ENCODE results near the gene STAT6. TPM values are rescaled to one million over a fixed set of nuclear protein-coding genes. Genes with fewer than 3 reads are reported as not detected.

STAT6 gene
- polyA plus RNA-seq, 2 of the 4 experiments (the other 2 are of a cell fraction) = 58.8 to 59.0 TPM

- ATAC-seq (peak; percentile 4 to 30; a peak in 3 of 6 replicates), FAIRE-seq (no peak), DNase-seq (ENCODE audit: low read depth in 1 of 2, low spot score in 1 of 2) (peak; percentile 74 to 77)
- H3K4me3 ChIP-seq = peak overlapping the region; percentile 89
- WGBS (ENCODE audit: missing lambda C conversion rate) = 1% methylated on average over 14 of the region's 14 CpGs
- CTCF ChIA-PET = interaction anchor here (0.8 to 18.3 kb wide), 7 partner anchors 11 to 654 kb away, joined by 3 to 330 read pairs (median 4); partner anchors contain the start of gene STAT6
- POLR2A ChIA-PET = interaction anchor here (0.7 to 6.8 kb wide), 3 partner anchors 8 to 318 kb away, joined by 3 to 143 read pairs (median 63); partner anchors contain the start of genes NEMP1 and STAT6
- H3K4me2 ChIP-seq = peak overlapping the region; percentile 99
- no peaks in the 10 kb centered on the region for H3K9me3 ChIP-seq
- H3K4me1 ChIP-seq = peaks cover 19% of the 10 kb centered on the region
- H3K27ac ChIP-seq = peak overlapping the region; percentile 96 to 100
- TF ChIP-seq TP53 (CRISPR knock-in tag; IDR thresholded peaks at IDR 0.05) = 0 out of 2 replicates have a peak, but pooled peaks have one; percentile 19
- TF ChIP-seq CTCF (IDR thresholded peaks at IDR 0.05) = peak; percentile 58
- no peak for TF ChIP-seq PBX3 (IDR thresholded peaks at IDR 0.05)
- peak in 1 of 2 experiments; percentile 5; a peak in 1 of 5 replicates for TF ChIP-seq RAD21 (conservative IDR thresholded peaks at IDR 0.05 in 1 of 2, IDR thresholded peaks at IDR 0.05 in 1 of 2)
- TF ChIP-seq PHF8 (IDR thresholded peaks at IDR 0.05; ENCODE audit: borderline replicate concordance, low read depth) = 0 out of 2 replicates have a peak, but pooled peaks have one; percentile 15
Observed at GRCh38 chr12:57086493-57087009, 24.6 kb downstream of the STAT6 start.

- Histone ChIP-seq H3K4me2 (peak overlapping the region; percentile 99), H3K27ac (peak overlapping the region; percentile 96 to 100), H3K4me3 (peak overlapping the region; percentile 89), H3K9me3 (no peaks in the 10 kb centered on the region), H3K4me1 (peaks cover 19% of the 10 kb centered on the region)
- WGBS (ENCODE audit: missing lambda C conversion rate) = 78% methylated on average over 12 of the region's 12 CpGs
- POLR2A ChIA-PET = interaction anchor here (4.4 to 6.8 kb wide), 2 partner anchors 8 to 25 kb away, joined by 63 to 143 read pairs; partner anchors contain the start of genes NEMP1 and STAT6
- FAIRE-seq = no peak
- CTCF ChIA-PET = interaction anchor here (1.0 to 20.9 kb wide), 7 partner anchors 12 to 97 kb away, joined by 3 to 440 read pairs (median 65); partner anchors contain the start of gene STAT6
- no peak for DNase-seq (ENCODE audit: low read depth in 1 of 2, low spot score in 1 of 2)
- TF ChIP-seq SMC3 (IDR thresholded peaks at IDR 0.05) = no peak
- TF ChIP-seq POLR2A (IDR thresholded peaks at IDR 0.05; ENCODE audit: low read length) = no peak
- no peak for TF ChIP-seq KDM5A (IDR thresholded peaks at IDR 0.05)
- no peak for TF ChIP-seq KDM1A (IDR thresholded peaks at IDR 0.05; ENCODE audit: low read depth)
- TF ChIP-seq CEBPB (IDR thresholded peaks at IDR 0.05) = no peak
- TF ChIP-seq RARB (CRISPR knock-in tag; IDR thresholded peaks at IDR 0.05) = no peak
- TF ChIP-seq RCOR1 (IDR thresholded peaks at IDR 0.05; ENCODE audit: low read depth, low read length) = no peak
- TF ChIP-seq NFE2L2 (conservative IDR thresholded peaks at IDR 0.05; ENCODE audit: low read length) = no peak
- no peak for TF ChIP-seq JUNB (IDR thresholded peaks at IDR 0.05)
- TF ChIP-seq RNF2 (IDR thresholded peaks at IDR 0.05; ENCODE audit: borderline replicate concordance, low read depth) = no peak
- TF ChIP-seq CHD4 (IDR thresholded peaks at IDR 0.05; ENCODE audit: borderline replicate concordance) = no peak
- no peak for TF ChIP-seq FOSL2 (IDR thresholded peaks at IDR 0.05)
- no peak for TF ChIP-seq FOSL2 (CRISPR knock-in tag; IDR thresholded peaks at IDR 0.05)
- no peak for TF ChIP-seq CBX8 (IDR thresholded peaks at IDR 0.05)
- TF ChIP-seq CHD2 (IDR thresholded peaks at IDR 0.05; ENCODE audit: low read length, partially characterized antibody) = no peak
- ATAC-seq = no peak
Observed at GRCh38 chr12:57085999-57086492, 25.1 kb downstream of the STAT6 start.

- ATAC-seq (no peak), FAIRE-seq (no peak), DNase-seq (ENCODE audit: low read depth in 1 of 2, low spot score in 1 of 2) (no peak)
- CTCF ChIA-PET = interaction anchor here (0.8 to 20.9 kb wide), 3 partner anchors 11 to 27 kb away, joined by 4 to 440 read pairs (median 65); partner anchors contain the start of gene STAT6
- WGBS (ENCODE audit: missing lambda C conversion rate) = 84% methylated on average over 1 of the region's 1 CpG
- no peak overlapping the region for H3K4me2 ChIP-seq
- POLR2A ChIA-PET = no interaction called here
- H3K4me3 ChIP-seq = no peak overlapping the region
- no peaks in the 10 kb centered on the region for H3K9me3 ChIP-seq
- peaks cover 13% of the 10 kb centered on the region for H3K4me1 ChIP-seq
- H3K27ac ChIP-seq = no peak overlapping the region
- TF ChIP-seq FOSL2 (IDR thresholded peaks at IDR 0.05) (no peak), FOSL2 (CRISPR knock-in tag; IDR thresholded peaks at IDR 0.05) (no peak), TP53 (CRISPR knock-in tag; IDR thresholded peaks at IDR 0.05) (no peak), JUNB (IDR thresholded peaks at IDR 0.05) (no peak), MAX (IDR thresholded peaks at IDR 0.05) (no peak), FOXS1 (CRISPR knock-in tag; IDR thresholded peaks at IDR 0.05) (no peak), BHLHE40 (IDR thresholded peaks at IDR 0.05; ENCODE audit: low read depth, low read length) (no peak), CBX2 (IDR thresholded peaks at IDR 0.05; ENCODE audit: borderline replicate concordance, low read depth) (no peak), KDM5A (IDR thresholded peaks at IDR 0.05) (no peak), FOSB (CRISPR knock-in tag; IDR thresholded peaks at IDR 0.05) (no peak), CEBPB (IDR thresholded peaks at IDR 0.05) (no peak), JUN (IDR thresholded peaks at IDR 0.05) (no peak), USF2 (IDR thresholded peaks at IDR 0.05) (no peak), HOXB5 (CRISPR knock-in tag; IDR thresholded peaks at IDR 0.05) (no peak), TFCP2L1 (CRISPR knock-in tag; IDR thresholded peaks at IDR 0.05) (no peak), GATA3 (IDR thresholded peaks at IDR 0.05; ENCODE audit: borderline replicate concordance) (no peak), MAZ (IDR thresholded peaks at IDR 0.05; ENCODE audit: borderline replicate concordance, low read depth, low read length) (no peak)
Observed at GRCh38 chr12:57080855-57081254, 30.3 kb downstream of the STAT6 start.

Data from A549 (cell line).